Mucosa of descending colon (tissue), 3 donors: ENCODE results near the gene ODAD4. TPM values are rescaled to one million over a fixed set of nuclear protein-coding genes. Genes with fewer than 3 reads are reported as not detected.
A peak's percentile ranks its signal among the peaks of the same experiment; 100 is the strongest.

Experiments used
- ATAC-seq: fragments of 200-7000 bp; cut with Tn5 transposase; one replicate; pipeline ENCODE4 v1.9.1; 2020; ENCODE audit warnings: mild to moderate bottlenecking, moderate library complexity
- DNase-seq, 3 donors: peaks; one replicate each; pipeline ENCODE4 v3.0.0-alpha.2; 2020
- H3K36me3 ChIP-seq: fragments of 200-600 bp; one replicate; pipeline ENCODE4 v1.8.0; 2021; ENCODE audit warnings: low read depth, mild to moderate bottlenecking
- H3K4me1 ChIP-seq: fragments of 200-600 bp; one replicate; pipeline ENCODE4 v1.8.0; 2021; ENCODE audit warnings: low read depth, mild to moderate bottlenecking
- H3K4me3 ChIP-seq: fragments of 200-600 bp; one replicate; pipeline ENCODE4 v1.8.0; 2021; ENCODE audit warnings: mild to moderate bottlenecking
- H3K9me3 ChIP-seq: fragments of 200-600 bp; one replicate; pipeline ENCODE4 v1.8.0; 2021; ENCODE audit warnings: mild to moderate bottlenecking
- CTCF ChIP-seq: fragments of 200-600 bp; IDR thresholded peaks from one replicate; pipeline ENCODE4 v1.8.0; 2022; ENCODE audit warnings: antibody characterized with exemption, mild to moderate bottlenecking
- intact Hi-C, 2 donors: fragments of 100-400 bp; cut with DNase I in 1 of 2; cut with micrococcal nuclease in 1 of 2; formaldehyde crosslinking; loops; one replicate each; pipeline versions ENCODE4 v1.11.0 to v1.11.1; 2022; cut with DNase I, micrococcal nuclease
- total RNA-seq, 3 donors: library from RNA; stranded (reverse); fragmentation: NEBNext Ultra II Directional in 2 of 3; extraction: Animal tissue kit (Norgen Biotek cat#: 25700) in 2 of 3; gene quantifications; one replicate each; pipeline versions ENCODE4 v1.2.1 to v1.2.4, GENCODE V29; 2021 to 2023
- donor health status: DM: no; HTN: no; CAD: no; lungs with moderate emphysema.
- donor health status: DM: no; HTN: no; CAD: no.
- donor health status: DM: no; HTN: yes; CAD: no.

The ODAD4 gene
- total RNA-seq, 3 donors from 2014 or later = 0.34 to 2.1 TPM; not detected in 1

GRCh38 chr17:41972571-41973407, 42.4 kb downstream of the ODAD4 start:
- no peak overlapping the region for H3K4me3 ChIP-seq
- ATAC-seq = peak; percentile 51
- no peaks in the 10 kb centered on the region for H3K36me3 ChIP-seq
- DNase-seq = peak in 1 of 3 donors; percentile 57
- H3K9me3 ChIP-seq = no peaks in the 10 kb centered on the region
- H3K4me1 ChIP-seq = peaks cover 5% of the 10 kb centered on the region
- intact Hi-C loops = no loop called here
- no peak for TF ChIP-seq CTCF

- no peak overlapping the region for H3K4me3 ChIP-seq
- ATAC-seq (no peak), DNase-seq (peak in 1 of 3 donors; percentile 46)
- no peak for TF ChIP-seq CTCF
- H3K4me1 ChIP-seq = peaks cover 5% of the 10 kb centered on the region
- intact Hi-C loops = no loop called here
- H3K9me3 ChIP-seq = no peaks in the 10 kb centered on the region
- H3K36me3 ChIP-seq = no peaks in the 10 kb centered on the region
These were observed 43.0 kb downstream of the ODAD4 start for GRCh38 chr17:41973408-41973811.

GRCh38 chr17:41974031-41974430, 43.6 kb downstream of the ODAD4 start:
- Histone ChIP-seq H3K36me3 (no peaks in the 10 kb centered on the region), H3K4me1 (peaks cover 5% of the 10 kb centered on the region), H3K9me3 (no peaks in the 10 kb centered on the region), H3K4me3 (no peak overlapping the region)
- intact Hi-C loops = no loop called here
- DNase-seq (peak in 1 of 3 donors; percentile 40), ATAC-seq (no peak)
- TF ChIP-seq CTCF = no peak

- intact Hi-C loops = no loop called here
- DNase-seq (peak in 1 of 3 donors; percentile 29), ATAC-seq (no peak)
- Histone ChIP-seq H3K4me1 (peaks cover 5% of the 10 kb centered on the region), H3K9me3 (no peaks in the 10 kb centered on the region), H3K36me3 (no peaks in the 10 kb centered on the region), H3K4me3 (no peak overlapping the region)
- no peak for TF ChIP-seq CTCF
These were observed 44.2 kb downstream of the ODAD4 start for GRCh38 chr17:41974658-41975057.

- ATAC-seq (no peak), DNase-seq (peak in 1 of 3 donors; percentile 34)
- no peaks in the 10 kb centered on the region for H3K9me3 ChIP-seq
- intact Hi-C loops = no loop called here
- peaks cover 5% of the 10 kb centered on the region for H3K4me1 ChIP-seq
- H3K36me3 ChIP-seq = no peaks in the 10 kb centered on the region
- TF ChIP-seq CTCF = no peak
- H3K4me3 ChIP-seq = no peak overlapping the region
These were observed 45.0 kb downstream of the ODAD4 start for GRCh38 chr17:41975099-41976083.
